HG02763 (cell line): ENCODE results near the gene H19.

Experiments
- ATAC-seq: cut with Tn5 transposase; IDR thresholded peaks from one replicate; pipeline ENCODE4 v1.9.1; 2021; ENCODE audit warnings: mild to moderate bottlenecking, moderate library complexity; ENCODE audit not compliant: unreplicated experiment

Gene H19

GRCh38 chr11:1983601-1983961 is 14.1 kb downstream of the H19 start:
- no peak for ATAC-seq

GRCh38 chr11:1982873-1983600 is 14.6 kb downstream of the H19 start:
- ATAC-seq, result no peak

GRCh38 chr11:1979607-1980006 is 18.0 kb downstream of the H19 start:
- ATAC-seq, result no peak

- no peak for ATAC-seq
Measured at GRCh38 chr11:1978720-1979473, 18.7 kb downstream of the H19 start.

- no peak for ATAC-seq
Measured at GRCh38 chr11:1975185-1975584, 22.5 kb downstream of the H19 start.

GRCh38 chr11:1970956-1971355 is 26.7 kb downstream of the H19 start:
- no peak for ATAC-seq

GRCh38 chr11:1969776-1970175 is 27.9 kb downstream of the H19 start:
- ATAC-seq, result no peak

GRCh38 chr11:1969035-1969434 is 28.6 kb downstream of the H19 start:
- no peak for ATAC-seq

- ATAC-seq, result no peak
Measured at GRCh38 chr11:1968454-1969002, 29.1 kb downstream of the H19 start.

- ATAC-seq, result no peak
Measured at GRCh38 chr11:1967641-1968225, 29.9 kb downstream of the H19 start.

- no peak for ATAC-seq
Measured at GRCh38 chr11:1966531-1966930, 31.1 kb downstream of the H19 start.

- ATAC-seq, result no peak
Measured at GRCh38 chr11:1964955-1965354, 32.7 kb downstream of the H19 start.

GRCh38 chr11:1964348-1964747 is 33.3 kb downstream of the H19 start:
- ATAC-seq, result no peak

GRCh38 chr11:1963864-1964263 is 33.8 kb downstream of the H19 start:
- ATAC-seq, result no peak

- no peak for ATAC-seq
Measured at GRCh38 chr11:1959786-1960185, 37.9 kb downstream of the H19 start.

- ATAC-seq, result no peak
Measured at GRCh38 chr11:1958367-1958766, 39.3 kb downstream of the H19 start.

- ATAC-seq, result no peak
Measured at GRCh38 chr11:1953489-1954266, 44.0 kb downstream of the H19 start.

- ATAC-seq, result no peak
Measured at GRCh38 chr11:1952806-1953482, 44.7 kb downstream of the H19 start.

GRCh38 chr11:1949922-1950321 is 47.7 kb downstream of the H19 start:
- ATAC-seq, result no peak

- no peak for ATAC-seq
Measured at GRCh38 chr11:1949302-1949701, 48.3 kb downstream of the H19 start.

- ATAC-seq, result no peak
Measured at GRCh38 chr11:1948389-1948788, 49.3 kb downstream of the H19 start.
